Muscle layer of colon (tissue), 2 donors: ENCODE data around the gene CACNB1.
"Not testable (repeated sequence)": the region's sequence is repeated elsewhere in the genome, so short reads cannot be mapped to it uniquely, and the experiment has no call there.

ENCODE experiments used
- H3K27ac ChIP-seq: one replicate; pipeline ENCODE4 v1.7.0; 2013; ENCODE audit warnings: low read depth, mild to moderate bottlenecking, low read length, moderate library complexity
- H3K27me3 ChIP-seq, 2 donors: one replicate each; pipeline ENCODE4 v1.7.0; 2013; ENCODE audit warnings: low read length in 2 of 2, mild to moderate bottlenecking in 2 of 2; ENCODE audit not compliant: insufficient read depth in 2 of 2, control insufficient read depth in 1 of 2
- H3K36me3 ChIP-seq: one replicate; pipeline ENCODE4 v1.7.0; 2013; ENCODE audit warnings: mild to moderate bottlenecking, low read length; ENCODE audit not compliant: insufficient read depth
- H3K4me1 ChIP-seq: one replicate; pipeline ENCODE4 v1.7.0; 2013; ENCODE audit warnings: mild to moderate bottlenecking, low read length; ENCODE audit not compliant: insufficient read depth
- H3K4me3 ChIP-seq, 2 donors: one replicate each; pipeline ENCODE4 v1.7.0; 2013; ENCODE audit warnings: low read length in 2 of 2, low read depth in 1 of 2, mild to moderate bottlenecking in 1 of 2, moderate library complexity in 1 of 2
- H3K9ac ChIP-seq: one replicate; pipeline ENCODE4 v1.7.0; 2013; ENCODE audit warnings: low read length
- H3K9me3 ChIP-seq: one replicate; pipeline ENCODE4 v1.7.0; 2013; ENCODE audit warnings: mild to moderate bottlenecking, low read length
- donor health status: abdominal sarcoma.
- donor health status: Adenocarcinoma of cecum.

Gene CACNB1

GRCh38 chr17:39129544-39129943, 67.9 kb downstream of the CACNB1 start:
- H3K4me1 ChIP-seq, H3K27me3 ChIP-seq, H3K4me3 ChIP-seq, H3K27ac ChIP-seq, H3K36me3 ChIP-seq, H3K9ac ChIP-seq, H3K9me3 ChIP-seq: not testable (repeated sequence)

- no peaks in the 10 kb centered on the region for H3K9me3 ChIP-seq
- H3K27me3 ChIP-seq: no peaks in the 10 kb centered on the region
Observed at GRCh38 chr17:39126436-39126835, 71.0 kb downstream of the CACNB1 start.

GRCh38 chr17:39125143-39125875, 72.2 kb downstream of the CACNB1 start:
- Histone ChIP-seq H3K27ac (no peak overlapping the region), H3K36me3 (no peaks in the 10 kb centered on the region), H3K9me3 (no peaks in the 10 kb centered on the region), H3K9ac (no peak overlapping the region), H3K4me1 (no peaks in the 10 kb centered on the region), H3K4me3 (no peak overlapping the region), H3K27me3 (no peaks in the 10 kb centered on the region)

More at GRCh38 chr17:39126436-39126835, 71.0 kb downstream of the CACNB1 start:
- H3K4me1 ChIP-seq: no peaks in the 10 kb centered on the region
- no peak overlapping the region for H3K4me3 ChIP-seq
- no peak overlapping the region for H3K27ac ChIP-seq
- no peaks in the 10 kb centered on the region for H3K36me3 ChIP-seq
- no peak overlapping the region for H3K9ac ChIP-seq

- no peak overlapping the region for H3K4me3 ChIP-seq
- no peaks in the 10 kb centered on the region for H3K9me3 ChIP-seq
- H3K27ac ChIP-seq: no peak overlapping the region
- no peaks in the 10 kb centered on the region for H3K4me1 ChIP-seq
- no peaks in the 10 kb centered on the region for H3K27me3 ChIP-seq
- H3K36me3 ChIP-seq: no peaks in the 10 kb centered on the region
- H3K9ac ChIP-seq: no peak overlapping the region
Observed at GRCh38 chr17:39123627-39124026, 73.8 kb downstream of the CACNB1 start.
